Measurements from ENCODE around the gene LRTM2.

The LRTM2 gene

DNA sequence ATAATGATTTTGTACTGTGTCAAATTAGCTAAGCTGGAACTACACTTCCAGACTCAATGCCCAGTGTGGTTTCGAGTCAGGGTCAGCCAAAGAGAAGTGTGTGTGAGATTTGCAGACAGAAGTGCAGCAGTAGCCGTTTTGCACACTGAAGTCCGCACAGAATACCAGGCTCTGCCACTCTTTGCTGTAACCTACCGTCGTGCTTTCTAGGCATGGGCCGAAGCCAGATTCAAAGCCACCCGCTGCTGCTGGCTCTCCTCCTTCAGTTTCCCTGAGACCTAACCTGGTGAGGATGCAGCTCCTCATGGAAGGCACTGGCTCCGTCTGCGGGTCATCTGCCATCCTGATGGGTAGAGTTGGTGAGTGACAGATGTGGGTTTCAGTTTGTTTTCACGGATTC, 48.8 kb downstream of the LRTM2 start:
- no peak for DNase-seq (ENCODE audit: low read depth in 2 of 2)
- TF ChIP-seq, protein P1, sequence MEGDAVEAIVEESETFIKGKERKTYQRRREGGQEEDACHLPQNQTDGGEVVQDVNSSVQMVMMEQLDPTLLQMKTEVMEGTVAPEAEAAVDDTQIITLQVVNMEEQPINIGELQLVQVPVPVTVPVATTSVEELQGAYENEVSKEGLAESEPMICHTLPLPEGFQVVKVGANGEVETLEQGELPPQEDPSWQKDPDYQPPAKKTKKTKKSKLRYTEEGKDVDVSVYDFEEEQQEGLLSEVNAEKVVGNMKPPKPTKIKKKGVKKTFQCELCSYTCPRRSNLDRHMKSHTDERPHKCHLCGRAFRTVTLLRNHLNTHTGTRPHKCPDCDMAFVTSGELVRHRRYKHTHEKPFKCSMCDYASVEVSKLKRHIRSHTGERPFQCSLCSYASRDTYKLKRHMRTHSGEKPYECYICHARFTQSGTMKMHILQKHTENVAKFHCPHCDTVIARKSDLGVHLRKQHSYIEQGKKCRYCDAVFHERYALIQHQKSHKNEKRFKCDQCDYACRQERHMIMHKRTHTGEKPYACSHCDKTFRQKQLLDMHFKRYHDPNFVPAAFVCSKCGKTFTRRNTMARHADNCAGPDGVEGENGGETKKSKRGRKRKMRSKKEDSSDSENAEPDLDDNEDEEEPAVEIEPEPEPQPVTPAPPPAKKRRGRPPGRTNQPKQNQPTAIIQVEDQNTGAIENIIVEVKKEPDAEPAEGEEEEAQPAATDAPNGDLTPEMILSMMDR (IDR thresholded peaks at IDR 0.05; ENCODE audit: low read depth, low read length): no peak
- no peak overlapping the region for H3K4me3 ChIP-seq (replicated peaks in 1 of 2; ENCODE audit: low read depth in 2 of 2, low read length in 2 of 2)

DNA sequence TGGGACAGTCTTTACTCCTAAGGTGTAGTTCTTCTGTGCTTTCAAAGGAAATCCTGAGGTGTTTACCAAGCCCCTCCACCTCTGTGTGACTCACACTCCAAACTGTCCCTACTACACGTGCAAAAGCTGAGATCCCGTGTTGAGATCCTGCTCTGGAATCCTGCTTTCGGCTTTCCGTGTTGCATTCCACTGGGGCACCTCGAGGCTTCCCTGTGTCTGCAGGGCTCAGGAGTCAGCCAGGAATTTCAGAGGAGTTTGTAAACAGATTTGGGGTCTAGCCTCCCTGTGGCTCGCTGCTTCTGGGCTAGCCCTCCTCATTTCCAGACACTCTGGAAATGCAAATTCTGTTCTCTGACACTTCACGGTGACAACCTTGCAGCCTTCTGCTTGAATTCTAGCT, 49.7 kb downstream of the LRTM2 start:
- TF ChIP-seq, protein P1 (IDR thresholded peaks at IDR 0.05; ENCODE audit: low read depth, low read length): no peak
- no peak overlapping the region for H3K4me3 ChIP-seq (replicated peaks in 1 of 2; ENCODE audit: low read depth in 2 of 2, low read length in 2 of 2)

DNA sequence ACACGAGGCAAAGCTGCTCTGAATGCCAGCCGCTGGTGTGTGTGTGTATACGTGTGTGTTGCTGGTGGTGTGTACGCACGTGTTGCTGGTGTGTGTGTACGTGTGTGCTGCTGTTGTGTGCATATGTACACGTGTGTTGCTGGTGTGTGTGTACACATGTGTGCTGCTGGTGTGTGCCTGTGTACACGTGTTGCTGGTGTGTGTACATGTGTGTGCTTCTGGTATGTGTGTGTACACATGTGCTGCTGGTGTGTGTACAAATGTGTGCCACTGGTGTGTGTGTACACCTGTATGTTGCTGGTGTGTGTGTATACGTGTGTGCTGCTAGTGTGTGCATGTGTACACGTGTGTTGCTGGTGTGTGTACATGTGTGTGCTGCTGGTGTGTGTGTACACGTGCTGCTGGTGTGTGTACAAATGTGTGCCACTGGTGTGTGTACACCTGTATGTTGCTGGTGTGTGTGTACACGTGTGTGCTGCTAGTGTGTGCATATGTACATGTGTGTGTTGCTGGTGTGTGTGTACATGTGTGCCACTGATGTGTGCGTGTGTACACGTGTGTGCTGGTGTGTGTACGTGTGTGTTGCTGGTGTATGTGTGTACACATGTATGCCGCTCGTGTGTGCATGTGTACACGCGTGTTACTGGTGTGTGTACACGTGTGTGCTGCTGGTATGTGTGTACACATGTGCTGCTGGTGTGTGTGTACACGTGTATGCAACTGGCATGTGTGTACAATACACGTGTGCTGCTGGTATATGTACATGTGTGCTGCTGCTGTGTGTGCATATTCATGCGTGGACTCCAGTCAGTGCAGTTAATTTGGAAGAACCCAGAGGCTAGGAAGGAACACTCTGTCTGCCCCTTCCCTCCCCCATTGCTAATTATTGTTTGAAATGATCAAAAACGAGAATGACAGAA, 50.9 kb downstream of the LRTM2 start:
- DNase-seq (ENCODE audit: low read depth in 2 of 2): no peak
- H3K4me3 ChIP-seq (replicated peaks in 1 of 2; ENCODE audit: low read depth in 2 of 2, low read length in 2 of 2): no peak overlapping the region
- TF ChIP-seq, protein P1 (IDR thresholded peaks at IDR 0.05; ENCODE audit: low read depth, low read length): no peak

More for the DNA sequence above, 49.7 kb downstream of the LRTM2 start:
- DNase-seq (ENCODE audit: low read depth in 2 of 2): no peak

DNA sequence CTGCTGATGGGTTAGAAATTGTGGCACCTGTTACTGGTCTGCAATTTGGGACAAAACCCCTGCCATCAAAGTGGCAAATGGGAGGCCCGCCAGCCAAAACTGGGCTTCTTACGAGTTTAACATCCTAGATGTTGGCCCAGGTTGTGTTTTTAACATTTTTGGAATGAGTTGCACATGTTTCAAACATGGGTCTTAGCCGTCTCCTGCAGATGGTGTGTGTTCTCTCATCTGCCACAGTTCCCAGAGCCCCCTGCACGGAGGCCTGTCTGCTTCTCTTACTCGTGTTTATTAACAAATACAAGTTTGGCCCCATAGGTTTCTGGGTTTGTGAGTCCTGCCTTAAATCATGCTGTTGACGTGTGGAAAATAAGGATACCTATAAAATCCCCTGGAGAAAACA, 51.6 kb downstream of the LRTM2 start:
- no peak overlapping the region for H3K4me3 ChIP-seq (replicated peaks in 1 of 2; ENCODE audit: low read depth in 2 of 2, low read length in 2 of 2)
- TF ChIP-seq, protein P1 (IDR thresholded peaks at IDR 0.05; ENCODE audit: low read depth, low read length): no peak
- no peak for DNase-seq (ENCODE audit: low read depth in 2 of 2)

DNA sequence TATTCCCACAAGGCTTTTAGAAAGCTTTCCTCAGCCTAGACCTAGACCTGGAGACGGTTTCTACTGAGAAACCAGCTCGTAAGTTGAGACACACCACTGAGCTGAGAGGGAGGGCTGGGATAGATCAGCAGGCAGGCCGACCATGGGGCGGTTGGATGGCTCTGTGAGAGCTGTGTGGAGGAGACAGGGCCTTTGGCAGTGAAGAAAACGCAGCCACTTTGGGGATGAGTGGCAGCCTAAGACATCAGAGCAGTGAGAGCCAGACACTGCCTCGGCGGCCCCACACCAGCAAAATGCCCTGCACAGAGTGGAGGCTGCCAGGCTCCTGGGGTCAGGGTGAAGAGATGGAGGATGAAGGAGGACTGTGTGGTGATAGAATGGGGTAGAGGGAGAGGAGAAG, 52.1 kb downstream of the LRTM2 start:
- no peak overlapping the region for H3K4me3 ChIP-seq (replicated peaks in 1 of 2; ENCODE audit: low read depth in 2 of 2, low read length in 2 of 2)
- DNase-seq (ENCODE audit: low read depth in 2 of 2): no peak
- TF ChIP-seq, protein P1 (IDR thresholded peaks at IDR 0.05; ENCODE audit: low read depth, low read length): no peak

DNA sequence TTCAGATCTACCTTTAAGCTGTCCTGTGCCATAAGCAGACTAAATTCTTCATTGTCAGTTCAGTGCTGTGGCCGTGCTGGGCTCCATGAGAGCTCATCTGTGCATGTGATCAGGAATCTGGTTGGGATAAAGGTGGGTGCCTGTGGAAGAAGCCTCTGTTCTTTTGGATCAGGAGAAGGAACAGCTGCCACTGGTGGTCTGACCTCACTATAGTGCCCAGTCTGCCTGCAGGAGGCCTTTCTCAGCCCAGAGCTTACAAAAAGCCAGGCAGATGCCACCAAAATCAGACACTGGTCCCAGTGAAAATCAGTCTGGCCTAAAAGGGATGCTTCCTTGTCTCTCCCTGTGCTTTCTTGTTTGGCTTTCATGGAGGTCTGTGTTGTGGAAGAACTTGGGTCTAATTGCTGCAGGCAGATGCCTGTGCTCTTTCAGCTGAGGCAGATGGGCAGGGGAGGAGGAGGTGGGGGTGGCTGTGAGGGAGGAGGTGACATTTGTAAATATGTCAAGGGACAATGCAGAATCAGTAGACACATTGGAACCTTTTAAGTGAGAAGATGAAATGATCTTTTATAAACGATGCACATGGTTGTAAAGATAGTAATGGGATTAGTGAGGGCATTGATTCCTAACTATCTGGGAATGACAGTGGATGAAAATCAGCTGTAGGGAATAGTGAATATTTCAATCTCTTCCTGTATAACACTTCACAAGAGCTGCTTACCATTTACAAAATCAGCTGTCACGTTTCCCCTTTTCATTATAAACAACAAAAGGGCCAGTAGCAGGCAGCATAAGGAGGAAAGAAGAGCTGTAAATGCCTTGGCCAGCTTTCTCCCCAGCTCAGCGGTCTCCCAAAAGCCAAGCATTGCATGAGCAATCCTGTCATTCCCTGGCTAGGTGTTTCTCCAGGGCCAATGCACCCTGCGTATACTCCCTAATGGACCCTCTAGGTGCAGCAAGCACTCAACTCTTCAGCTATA, 53.5 kb downstream of the LRTM2 start:
- no peak for DNase-seq (ENCODE audit: low read depth in 2 of 2)
- TF ChIP-seq, protein P1 (IDR thresholded peaks at IDR 0.05; ENCODE audit: low read depth, low read length): no peak
- no peak overlapping the region for H3K4me3 ChIP-seq (replicated peaks in 1 of 2; ENCODE audit: low read depth in 2 of 2, low read length in 2 of 2)

Data from cardiac fibroblast (primary cell).